HG03139 (cell line): ENCODE measurements around the gene GFY.
"Not testable (repeated sequence)": the region's sequence is repeated elsewhere in the genome, so short reads cannot be mapped to it uniquely, and the experiment has no call there.

Source experiments
- ATAC-seq: cut with Tn5 transposase; IDR thresholded peaks from one replicate; pipeline ENCODE4 v1.9.1; 2021; ENCODE audit not compliant: unreplicated experiment

Gene GFY

GRCh38 chr19:49442771-49443365 lies 17.7 kb downstream of the GFY start:
- ATAC-seq = no peak

DNA sequence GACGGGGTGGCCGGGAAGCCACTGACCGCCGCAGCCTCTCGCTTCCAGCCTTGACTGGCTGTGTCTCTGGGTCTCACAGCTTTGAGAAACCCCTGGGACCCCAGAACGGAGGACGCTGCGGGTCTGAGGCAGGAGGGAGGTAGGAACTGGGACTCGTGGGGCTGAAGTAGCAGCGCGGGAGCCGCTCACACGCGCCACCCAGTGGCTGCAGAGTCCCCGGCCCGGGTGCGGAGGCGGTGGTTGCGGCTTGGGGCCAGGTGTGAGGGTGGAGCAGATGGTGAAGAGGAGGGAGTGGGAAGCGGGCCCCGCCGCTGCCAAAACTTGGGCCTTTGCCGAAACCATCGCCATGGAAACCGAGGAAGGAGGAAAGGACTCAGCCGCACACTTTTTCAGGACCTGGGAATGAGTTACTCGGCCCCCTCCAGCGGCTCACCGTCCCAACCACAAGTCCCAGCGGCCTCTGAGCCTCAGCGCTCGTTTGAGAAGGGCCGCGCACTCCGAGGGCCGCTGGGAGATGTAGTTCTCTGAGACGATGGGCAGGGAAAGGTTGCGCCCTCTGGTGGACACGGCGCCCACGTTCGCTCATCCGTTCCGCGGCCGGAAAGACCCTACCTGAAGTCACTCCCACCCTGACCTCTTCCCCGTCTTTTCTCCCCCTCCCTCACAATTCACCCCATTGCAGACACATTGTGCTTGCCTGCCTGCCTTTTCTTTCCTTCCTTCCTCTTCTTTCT lies 18.3 kb downstream of the GFY start:
- peak; percentile 68 for ATAC-seq

DNA sequence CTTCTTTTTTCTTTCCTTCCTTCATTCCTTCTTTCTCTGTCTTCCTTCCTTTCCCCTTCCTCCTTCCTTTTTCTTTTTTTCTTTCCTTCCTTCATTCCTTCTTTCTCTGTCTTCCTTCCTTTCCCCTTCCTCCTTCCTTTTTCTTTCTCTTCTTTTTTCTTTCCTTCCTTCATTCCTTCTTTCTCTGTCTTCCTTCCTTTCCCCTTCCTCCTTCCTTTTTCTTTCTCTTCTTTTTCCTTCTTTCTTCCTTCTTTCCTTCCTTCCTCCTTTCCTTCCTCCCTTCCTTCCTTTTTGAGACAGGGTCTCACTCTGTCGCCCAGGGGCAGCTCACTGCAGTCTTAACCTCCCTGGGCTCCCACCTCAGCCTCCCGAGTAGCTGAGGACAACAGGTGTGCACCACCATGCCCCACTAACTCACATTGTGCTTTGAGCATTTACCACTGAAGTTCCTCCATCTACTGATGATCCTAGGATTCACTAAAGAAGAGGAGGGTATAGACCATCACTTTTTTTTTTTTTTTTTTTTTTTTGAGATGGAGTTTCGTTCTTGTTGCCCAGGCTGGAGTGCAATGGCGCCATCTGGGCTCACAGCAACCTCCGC lies 19.0 kb downstream of the GFY start:
- ATAC-seq = not testable (repeated sequence)

- ATAC-seq = no peak
These were observed 20.8 kb downstream of the GFY start for GRCh38 chr19:49445997-49446396.

GRCh38 chr19:49447485-49448431 lies 22.6 kb downstream of the GFY start:
- no peak for ATAC-seq

DNA sequence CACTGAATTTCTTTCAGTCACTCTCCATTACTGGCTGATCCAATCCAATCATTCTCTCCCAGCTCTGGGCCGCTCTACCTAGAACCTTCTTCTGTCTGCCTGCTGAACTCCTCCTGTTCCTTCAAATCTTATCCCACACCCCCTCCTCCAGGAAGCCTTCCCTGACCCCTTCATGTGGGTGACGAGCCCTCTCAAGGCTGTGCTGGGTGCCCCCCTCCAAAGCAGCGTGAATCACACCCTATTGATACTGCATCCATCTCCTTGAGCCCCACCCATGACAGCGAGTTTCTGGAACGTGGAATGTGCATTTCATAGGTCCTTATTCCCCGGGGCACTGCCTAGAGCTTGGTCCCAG lies 23.2 kb downstream of the GFY start:
- ATAC-seq = no peak

DNA sequence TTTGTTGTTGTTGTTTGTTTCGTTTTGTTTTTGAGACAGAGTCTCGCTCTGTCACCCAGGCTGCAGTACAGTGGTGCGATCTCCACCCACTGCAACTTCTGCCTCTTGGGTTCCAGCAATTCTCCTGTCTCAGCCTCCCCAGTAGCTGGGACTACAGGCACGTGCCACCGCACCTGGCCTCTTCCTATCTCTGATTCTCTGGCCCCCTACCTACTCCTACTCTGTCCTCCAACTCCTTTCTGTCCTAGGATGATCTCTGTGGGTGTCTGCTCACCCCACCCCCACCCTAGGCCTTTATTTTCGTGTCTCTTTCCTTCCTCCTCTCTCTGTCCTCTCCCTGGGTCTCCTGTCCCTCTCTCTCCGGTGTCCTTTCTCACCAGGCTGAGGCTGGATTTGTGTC lies 25.2 kb downstream of the GFY start:
- no peak for ATAC-seq

DNA sequence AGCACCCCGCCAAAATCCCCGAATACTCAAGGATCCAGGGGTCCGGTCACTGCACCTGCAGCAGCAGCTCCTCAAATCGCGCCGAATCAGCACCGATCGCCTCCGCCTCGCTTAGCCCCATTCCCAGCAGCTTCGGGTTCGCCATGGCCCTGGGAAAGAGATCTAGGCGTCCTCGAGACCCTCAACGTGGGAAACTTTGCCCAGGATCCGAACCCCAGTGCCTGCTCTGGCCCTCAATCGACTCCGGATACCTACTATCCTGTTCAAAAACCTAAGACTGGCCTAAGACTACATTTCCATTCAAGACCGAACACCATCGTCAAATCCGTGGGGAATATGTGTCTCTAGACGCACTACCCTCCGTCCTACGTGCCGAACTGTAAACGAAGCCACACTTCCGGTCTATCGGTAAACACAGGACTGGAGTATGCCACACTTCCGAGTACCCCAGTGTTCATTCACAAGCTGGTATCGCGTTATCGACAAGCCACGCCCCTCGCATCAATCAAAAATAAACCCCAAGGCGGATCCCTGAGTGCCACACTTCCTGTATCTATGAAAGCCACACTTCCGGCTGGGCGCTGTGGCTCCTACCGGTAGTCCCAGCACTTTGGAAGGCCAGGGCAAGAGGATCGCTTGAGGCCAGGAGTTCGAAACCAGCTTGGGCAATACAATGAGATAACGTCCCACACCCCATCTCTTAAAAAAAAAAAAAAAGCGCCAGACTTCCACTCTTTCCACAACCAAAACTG lies 26.4 kb downstream of the GFY start, which contains the start of gene PIH1D1:
Gene PIH1D1 (minus strand): TSS at position 385 of the 752 bp plus-strand sequence. CDS start 240 bp downstream, at position 145.
- peak; percentile 53 for ATAC-seq

DNA sequence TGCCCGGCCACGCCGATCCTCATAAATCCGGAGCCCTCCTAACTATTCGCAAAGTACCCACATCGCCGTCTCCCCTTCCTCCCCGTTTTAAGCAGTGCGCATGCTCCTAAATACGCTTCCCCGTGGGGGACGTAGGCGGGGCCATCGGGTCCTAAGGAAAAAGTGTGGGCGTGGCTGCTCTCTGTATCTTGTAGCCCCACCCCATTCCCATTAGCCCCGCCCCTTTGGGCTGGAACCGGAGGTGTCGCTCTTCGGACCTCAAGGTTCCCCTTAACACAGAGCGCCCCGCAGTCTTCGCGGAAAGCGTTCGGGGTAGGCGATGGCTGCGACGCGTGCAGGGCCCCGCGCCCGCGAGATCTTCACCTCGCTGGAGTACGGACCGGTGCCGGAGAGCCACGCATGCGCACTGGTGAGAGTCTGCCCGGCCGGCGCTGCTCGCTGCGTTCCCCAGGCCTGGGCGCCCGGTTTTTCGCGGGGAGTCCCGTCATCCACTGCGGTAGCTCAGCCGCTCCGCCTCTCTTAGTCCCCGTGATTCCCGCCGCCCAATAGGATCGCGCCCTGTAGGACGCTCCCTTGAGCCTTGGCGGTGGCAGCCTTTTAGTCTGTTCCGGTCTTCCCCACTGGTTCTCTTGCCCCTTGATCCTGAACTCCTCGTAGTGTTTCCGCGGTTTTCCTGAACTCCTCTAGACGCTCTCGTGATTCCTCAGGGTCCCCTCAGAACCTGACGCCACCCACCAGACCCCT lies 28.0 kb downstream of the GFY start, which contains the start of gene ALDH16A1:
Gene ALDH16A1 (plus strand): TSS at position 213 of the 744 bp plus-strand sequence. CDS start 107 bp downstream, at position 320.
- peak; percentile 81 for ATAC-seq

DNA sequence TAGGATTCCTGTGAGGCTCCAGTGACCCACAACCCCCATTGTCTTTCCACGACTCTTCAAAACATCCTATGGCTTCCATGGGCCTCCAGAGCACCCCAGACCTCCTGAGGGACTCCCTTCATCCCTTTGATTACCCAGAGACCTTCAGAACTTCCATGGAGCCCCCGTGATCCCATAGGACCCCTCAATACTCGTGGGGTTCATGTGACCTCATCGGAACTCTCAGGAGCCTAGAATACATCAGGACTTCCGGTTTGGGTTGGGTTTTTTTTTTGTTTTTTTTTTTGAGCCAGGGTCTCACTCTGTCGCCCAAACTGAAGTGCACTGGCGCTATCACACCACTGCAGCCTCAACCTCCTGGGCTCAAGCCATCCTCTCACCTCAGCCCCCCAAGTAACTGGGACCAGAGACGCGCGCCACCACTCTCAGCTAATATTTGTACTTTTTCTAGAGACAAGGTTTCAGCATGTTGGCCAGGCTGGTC lies 28.6 kb downstream of the GFY start:
- ATAC-seq = no peak

- no peak for ATAC-seq
These were observed 30.6 kb downstream of the GFY start for GRCh38 chr19:49455773-49456172.

DNA sequence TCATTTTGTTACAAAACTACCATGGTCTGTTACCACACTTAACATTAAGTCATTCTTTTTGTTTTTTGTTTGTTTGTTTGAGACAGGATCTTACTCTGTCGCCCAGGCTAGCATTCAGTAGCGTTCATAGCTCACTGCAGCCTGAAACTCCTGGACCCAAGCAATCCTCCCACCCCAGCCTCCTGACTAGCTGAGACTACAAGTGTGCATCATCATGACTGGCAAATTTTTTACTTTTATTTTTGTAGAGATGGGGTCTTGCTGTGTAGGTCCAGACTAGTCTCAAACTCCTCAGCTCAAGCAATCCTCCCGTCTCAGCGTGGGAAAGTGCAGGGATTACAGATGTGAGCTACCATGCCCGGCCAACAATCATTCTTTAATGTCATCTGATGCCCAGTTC lies 31.1 kb downstream of the GFY start:
- ATAC-seq = no peak

- no peak for ATAC-seq
These were observed 33.3 kb downstream of the GFY start for GRCh38 chr19:49458567-49458903.

- no peak for ATAC-seq
These were observed 34.2 kb downstream of the GFY start for GRCh38 chr19:49459388-49459787.

GRCh38 chr19:49461130-49461529 lies 35.9 kb downstream of the GFY start:
- ATAC-seq = not testable (repeated sequence)

- no peak for ATAC-seq
These were observed 36.5 kb downstream of the GFY start for GRCh38 chr19:49461656-49462055.

DNA sequence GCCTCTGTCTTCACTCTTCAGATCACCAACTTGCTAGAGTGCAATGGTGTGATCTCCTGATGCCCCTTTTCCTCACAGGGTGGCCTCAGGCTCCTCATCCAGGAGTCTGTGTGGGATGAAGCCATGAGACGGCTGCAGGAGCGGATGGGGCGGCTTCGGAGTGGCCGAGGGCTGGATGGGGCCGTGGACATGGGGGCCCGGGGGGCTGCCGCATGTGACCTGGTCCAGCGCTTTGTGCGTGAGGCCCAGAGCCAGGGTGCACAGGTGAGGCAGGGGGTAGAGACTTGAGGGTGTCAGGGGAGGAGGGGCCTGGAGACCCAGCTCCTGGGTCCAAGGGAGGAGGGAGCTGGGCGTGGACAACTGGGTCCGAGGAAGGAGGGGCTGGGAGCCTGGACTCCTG lies 37.3 kb downstream of the GFY start:
- ATAC-seq = no peak

DNA sequence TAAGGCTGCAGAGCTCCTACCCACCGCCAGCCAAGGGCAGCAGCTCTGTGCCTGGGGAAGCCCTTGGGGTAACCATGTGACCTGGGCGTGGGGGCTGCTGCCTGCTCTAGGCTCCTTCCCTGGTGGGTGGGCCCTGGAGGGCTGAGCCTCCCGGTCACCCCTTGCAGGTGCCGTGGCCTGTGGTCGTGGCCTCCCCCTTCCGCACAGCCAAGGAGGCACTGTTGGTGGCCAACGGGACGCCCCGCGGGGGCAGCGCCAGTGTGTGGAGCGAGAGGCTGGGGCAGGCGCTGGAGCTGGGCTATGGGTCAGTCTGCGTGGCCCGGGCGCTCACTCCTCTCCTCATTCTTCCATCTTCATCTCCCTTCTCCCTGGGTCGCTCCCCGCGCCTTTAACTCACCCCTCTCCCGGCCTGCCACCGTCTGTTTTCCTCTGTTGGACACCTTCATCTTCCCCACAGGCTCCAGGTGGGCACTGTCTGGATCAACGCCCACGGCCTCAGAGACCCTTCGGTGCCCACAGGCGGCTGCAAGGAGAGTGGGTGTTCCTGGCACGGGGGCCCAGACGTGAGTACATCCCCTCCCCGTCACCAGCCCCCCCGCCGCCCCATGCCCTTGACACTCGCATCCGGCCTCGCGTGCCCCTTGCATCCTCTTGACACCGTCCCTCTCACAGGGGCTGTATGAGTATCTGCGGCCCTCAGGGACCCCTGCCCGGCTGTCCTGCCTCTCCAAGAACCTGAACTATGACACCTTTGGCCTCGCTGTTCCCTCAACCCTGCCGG lies 39.0 kb downstream of the GFY start:
- ATAC-seq = no peak

GRCh38 chr19:49465371-49465770 lies 40.2 kb downstream of the GFY start:
- ATAC-seq = no peak
